Ovary (tissue), 3 donors: ENCODE results near the gene GRIK3.

Experiments
- EP300 ChIP-seq: sonication (generic); formaldehyde crosslinking; IDR thresholded peaks from one replicate; pipeline ENCODE4 v1.6.1; 2017; ENCODE audit warnings: antibody characterized with exemption
- TF ChIP-seq, protein P1 (sequence below), 3 donors: fragments of 450-650 bp in 2 of 3; fragments of 200-600 bp in 1 of 3; IDR thresholded peaks; one replicate each; pipeline versions ENCODE4 v1.5.1 to v1.8.0; 2016 to 2022; ENCODE audit warnings: antibody characterized with exemption in 3 of 3, mild to moderate bottlenecking in 1 of 3
- donor health status: DM: no; HTN: no; CAD: no.

DNA sequence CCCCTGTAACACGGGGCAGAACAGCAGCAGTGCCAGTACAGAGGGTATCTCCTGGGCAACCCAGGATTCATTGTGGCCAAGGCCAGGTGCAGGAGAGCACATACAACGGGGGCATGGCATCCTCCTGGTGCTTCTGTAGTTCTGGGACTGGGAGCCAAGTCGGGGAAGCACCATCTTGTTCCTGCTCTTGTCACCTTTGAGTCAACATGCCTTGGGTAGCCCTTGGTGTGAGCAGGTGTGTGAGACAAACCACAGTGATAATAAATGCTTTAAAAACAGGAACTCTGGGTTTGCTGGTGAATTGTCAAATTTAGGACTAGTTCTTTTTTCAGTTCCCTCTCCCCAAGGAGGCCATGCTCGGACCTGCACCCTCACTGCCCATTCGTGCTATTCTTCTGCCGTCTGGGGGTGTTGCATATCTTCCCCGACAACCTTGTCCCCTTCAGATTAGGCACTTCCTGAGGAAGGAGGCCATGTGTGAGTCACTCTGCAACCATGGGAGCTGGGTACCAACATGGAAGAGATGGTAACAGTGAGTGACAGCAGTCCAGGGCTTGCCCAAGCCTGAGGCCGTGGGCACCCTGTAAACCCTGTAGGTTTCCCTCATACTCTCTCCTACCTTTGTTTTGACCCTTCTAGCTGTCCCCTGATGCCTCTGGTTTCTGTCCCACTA, 150.2 kb downstream of the GRIK3 start:
- TF ChIP-seq, protein P1, sequence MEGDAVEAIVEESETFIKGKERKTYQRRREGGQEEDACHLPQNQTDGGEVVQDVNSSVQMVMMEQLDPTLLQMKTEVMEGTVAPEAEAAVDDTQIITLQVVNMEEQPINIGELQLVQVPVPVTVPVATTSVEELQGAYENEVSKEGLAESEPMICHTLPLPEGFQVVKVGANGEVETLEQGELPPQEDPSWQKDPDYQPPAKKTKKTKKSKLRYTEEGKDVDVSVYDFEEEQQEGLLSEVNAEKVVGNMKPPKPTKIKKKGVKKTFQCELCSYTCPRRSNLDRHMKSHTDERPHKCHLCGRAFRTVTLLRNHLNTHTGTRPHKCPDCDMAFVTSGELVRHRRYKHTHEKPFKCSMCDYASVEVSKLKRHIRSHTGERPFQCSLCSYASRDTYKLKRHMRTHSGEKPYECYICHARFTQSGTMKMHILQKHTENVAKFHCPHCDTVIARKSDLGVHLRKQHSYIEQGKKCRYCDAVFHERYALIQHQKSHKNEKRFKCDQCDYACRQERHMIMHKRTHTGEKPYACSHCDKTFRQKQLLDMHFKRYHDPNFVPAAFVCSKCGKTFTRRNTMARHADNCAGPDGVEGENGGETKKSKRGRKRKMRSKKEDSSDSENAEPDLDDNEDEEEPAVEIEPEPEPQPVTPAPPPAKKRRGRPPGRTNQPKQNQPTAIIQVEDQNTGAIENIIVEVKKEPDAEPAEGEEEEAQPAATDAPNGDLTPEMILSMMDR (IDR thresholded peaks at IDR 0.05), result no peak
- no peak for TF ChIP-seq EP300
